ENCODE data around the gene ZNF383. TPM values are rescaled to one million over a fixed set of nuclear protein-coding genes. Genes with fewer than 3 reads are reported as not detected.
A peak's percentile ranks its signal among the peaks of the same experiment; 100 is the strongest.
"Not testable (repeated sequence)": the region's sequence is repeated elsewhere in the genome, so short reads cannot be mapped to it uniquely, and the experiment has no call there.

ZNF383 gene
- total RNA-seq, 1 donor from 2014 or later = 6.3 TPM

GRCh38 chr19:37243206-37243632 is 25.2 kb downstream of the ZNF383 start:
- H3K27me3 Mint-ChIP-seq (ENCODE audit: insufficient read depth) = no peaks in the 10 kb centered on the region
- no peak overlapping the region for H3K4me3 Mint-ChIP-seq
- H3K27ac Mint-ChIP-seq = no peak overlapping the region
- no peaks in the 10 kb centered on the region for H3K4me1 Mint-ChIP-seq (ENCODE audit: low read depth)
- intact Hi-C loops (cut with micrococcal nuclease) = no loop called here
- peaks cover 63% of the 10 kb centered on the region for H3K9me3 Mint-ChIP-seq
- peaks cover 48% of the 10 kb centered on the region for H3K36me3 Mint-ChIP-seq (ENCODE audit: low read depth)
- DNase-seq (ENCODE audit: low spot score) = no peak

- H3K4me3 Mint-ChIP-seq = peak overlapping the region; percentile 30
- DNase-seq (ENCODE audit: low spot score) = no peak
- H3K36me3 Mint-ChIP-seq (ENCODE audit: low read depth) = no peaks in the 10 kb centered on the region
- H3K27ac Mint-ChIP-seq = no peak overlapping the region
- no peaks in the 10 kb centered on the region for H3K27me3 Mint-ChIP-seq (ENCODE audit: insufficient read depth)
- peaks cover 63% of the 10 kb centered on the region for H3K9me3 Mint-ChIP-seq
- intact Hi-C loops (cut with micrococcal nuclease) = no loop called here
- H3K4me1 Mint-ChIP-seq (ENCODE audit: low read depth) = no peaks in the 10 kb centered on the region
Measured at GRCh38 chr19:37251308-37252229, 33.6 kb downstream of the ZNF383 start.

- H3K4me1 Mint-ChIP-seq (ENCODE audit: low read depth); intact Hi-C loops (cut with micrococcal nuclease); H3K36me3 Mint-ChIP-seq (ENCODE audit: low read depth); H3K27me3 Mint-ChIP-seq (ENCODE audit: insufficient read depth); DNase-seq (ENCODE audit: low spot score); H3K4me3 Mint-ChIP-seq; H3K27ac Mint-ChIP-seq: not testable (repeated sequence)
- H3K9me3 Mint-ChIP-seq = peaks cover 29% of the 10 kb centered on the region
Measured at GRCh38 chr19:37263028-37263427, 45.0 kb downstream of the ZNF383 start.

- H3K27ac Mint-ChIP-seq; intact Hi-C loops (cut with micrococcal nuclease); H3K36me3 Mint-ChIP-seq (ENCODE audit: low read depth); DNase-seq (ENCODE audit: low spot score); H3K4me3 Mint-ChIP-seq; H3K27me3 Mint-ChIP-seq (ENCODE audit: insufficient read depth); H3K4me1 Mint-ChIP-seq (ENCODE audit: low read depth): not testable (repeated sequence)
- peaks cover 13% of the 10 kb centered on the region for H3K9me3 Mint-ChIP-seq
Measured at GRCh38 chr19:37267005-37267404, 49.0 kb downstream of the ZNF383 start.

GRCh38 chr19:37267755-37268154 is 49.7 kb downstream of the ZNF383 start:
- H3K27me3 Mint-ChIP-seq (ENCODE audit: insufficient read depth); H3K4me3 Mint-ChIP-seq; H3K36me3 Mint-ChIP-seq (ENCODE audit: low read depth); DNase-seq (ENCODE audit: low spot score); H3K27ac Mint-ChIP-seq; intact Hi-C loops (cut with micrococcal nuclease); H3K4me1 Mint-ChIP-seq (ENCODE audit: low read depth): not testable (repeated sequence)
- peaks cover 13% of the 10 kb centered on the region for H3K9me3 Mint-ChIP-seq

GRCh38 chr19:37280656-37281055 is 62.6 kb downstream of the ZNF383 start:
- H3K27ac Mint-ChIP-seq; intact Hi-C loops (cut with micrococcal nuclease); H3K4me1 Mint-ChIP-seq (ENCODE audit: low read depth); H3K27me3 Mint-ChIP-seq (ENCODE audit: insufficient read depth); H3K9me3 Mint-ChIP-seq; DNase-seq (ENCODE audit: low spot score); H3K36me3 Mint-ChIP-seq (ENCODE audit: low read depth); H3K4me3 Mint-ChIP-seq: not testable (repeated sequence)

GRCh38 chr19:37284020-37284419 is 66.0 kb downstream of the ZNF383 start:
- H3K9me3 Mint-ChIP-seq; H3K27me3 Mint-ChIP-seq (ENCODE audit: insufficient read depth); intact Hi-C loops (cut with micrococcal nuclease); H3K36me3 Mint-ChIP-seq (ENCODE audit: low read depth); DNase-seq (ENCODE audit: low spot score); H3K27ac Mint-ChIP-seq; H3K4me1 Mint-ChIP-seq (ENCODE audit: low read depth); H3K4me3 Mint-ChIP-seq: not testable (repeated sequence)

- H3K27me3 Mint-ChIP-seq (ENCODE audit: insufficient read depth); H3K36me3 Mint-ChIP-seq (ENCODE audit: low read depth); H3K27ac Mint-ChIP-seq; H3K4me1 Mint-ChIP-seq (ENCODE audit: low read depth); intact Hi-C loops (cut with micrococcal nuclease); H3K9me3 Mint-ChIP-seq; H3K4me3 Mint-ChIP-seq: not testable (repeated sequence)
- peak; percentile 44 for DNase-seq (ENCODE audit: low spot score)
Measured at GRCh38 chr19:37289229-37289628, 71.2 kb downstream of the ZNF383 start.

- H3K27ac Mint-ChIP-seq; H3K27me3 Mint-ChIP-seq (ENCODE audit: insufficient read depth); intact Hi-C loops (cut with micrococcal nuclease); H3K36me3 Mint-ChIP-seq (ENCODE audit: low read depth); H3K4me1 Mint-ChIP-seq (ENCODE audit: low read depth); H3K4me3 Mint-ChIP-seq; H3K9me3 Mint-ChIP-seq: not testable (repeated sequence)
- peak; percentile 41 for DNase-seq (ENCODE audit: low spot score)
Measured at GRCh38 chr19:37292998-37293939, 75.3 kb downstream of the ZNF383 start.

GRCh38 chr19:37294246-37294645 is 76.2 kb downstream of the ZNF383 start:
- H3K9me3 Mint-ChIP-seq; H3K27me3 Mint-ChIP-seq (ENCODE audit: insufficient read depth); intact Hi-C loops (cut with micrococcal nuclease); H3K27ac Mint-ChIP-seq; H3K4me3 Mint-ChIP-seq; DNase-seq (ENCODE audit: low spot score); H3K36me3 Mint-ChIP-seq (ENCODE audit: low read depth); H3K4me1 Mint-ChIP-seq (ENCODE audit: low read depth): not testable (repeated sequence)

Other genes starting within 250 kb of the ZNF383 start
- gene ZNF420, start 139.8 kb upstream of the ZNF383 start, total RNA-seq = 5.9 and 9.1 TPM in 2 replicates
- 1.2 and 2.6 TPM in 2 replicates for gene ZNF585A, start 45.5 kb upstream of the ZNF383 start, total RNA-seq
- 1.9 and 3.4 TPM in 2 replicates for gene ZNF585B, start 7.7 kb upstream of the ZNF383 start, total RNA-seq
- 3.9 and 4.5 TPM in 2 replicates for gene ZNF527, start 152.9 kb downstream of the ZNF383 start, total RNA-seq
- 2.7 and 3.7 TPM in 2 replicates for gene ZNF569, start 249.2 kb downstream of the ZNF383 start, total RNA-seq

Data from activated T-helper 1 cell treated with anti-CD3 and anti-CD28 coated beads, Interleukin-12 subunit alpha, Interleukin-12 subunit beta, Interleukin-2, Interleukin-4 antibody, amounts not matched to agents 30 ng/mL and 10 ng/mL and 1 ng/mL, durations not matched to agents 14 hours and 24 hours and 36 hours (primary cell).